Skeletal muscle tissue (tissue), 4 donors: ENCODE measurements around the gene C22orf42. TPM values are rescaled to one million over a fixed set of nuclear protein-coding genes. Genes with fewer than 3 reads are reported as not detected.
"Not testable (repeated sequence)": the region's sequence is repeated elsewhere in the genome, so short reads cannot be mapped to it uniquely, and the experiment has no call there.

ENCODE experiments used
- H3K27ac ChIP-seq: one replicate; pipeline ENCODE4 v1.7.0; 2013; ENCODE audit warnings: mild to moderate bottlenecking, low read depth, low read length, inconsistent platforms
- H3K27me3 ChIP-seq, 3 donors: one replicate each; pipeline ENCODE4 v1.7.0; 2013; ENCODE audit warnings: low read length in 3 of 3; ENCODE audit not compliant: control insufficient read depth in 3 of 3, insufficient read depth in 3 of 3
- H3K36me3 ChIP-seq, 3 donors: one replicate each; pipeline ENCODE4 v1.7.0; 2013; ENCODE audit warnings: low read length in 3 of 3; ENCODE audit not compliant: control insufficient read depth in 3 of 3, insufficient read depth in 3 of 3
- H3K4me1 ChIP-seq, 3 donors: one replicate each; pipeline ENCODE4 v1.7.0; 2013; ENCODE audit warnings: low read length in 3 of 3, mild to moderate bottlenecking in 3 of 3; ENCODE audit not compliant: control insufficient read depth in 3 of 3, insufficient read depth in 3 of 3
- H3K4me3 ChIP-seq, 3 donors: one replicate each; pipeline ENCODE4 v1.7.0; 2013; ENCODE audit warnings: low read length in 3 of 3
- H3K9ac ChIP-seq, 3 donors: one replicate each; pipeline ENCODE4 v1.7.0; 2013; ENCODE audit warnings: low read length in 3 of 3, mild to moderate bottlenecking in 3 of 3, moderate library complexity in 2 of 3, low read depth in 1 of 3
- H3K9me3 ChIP-seq, 3 donors: one replicate each; pipeline ENCODE4 v1.7.0; 2013; ENCODE audit warnings: low read length in 3 of 3; ENCODE audit not compliant: control insufficient read depth in 3 of 3
- total RNA-seq: library from RNA; depleted of rRNA; stranded (reverse); fragments of >200 nt; gene quantifications from one replicate; pipeline ENCODE4 v1.2.3, GENCODE V29; 2014
- donor health status: Osteomylitis.

C22orf42 gene
- total RNA-seq, 1 donor from 2014 or later: not detected

GRCh38 chr22:32157632-32158031 is 1.5 kb downstream of the C22orf42 start:
- not testable (repeated sequence) for H3K27ac ChIP-seq, H3K9me3 ChIP-seq, H3K36me3 ChIP-seq, H3K4me1 ChIP-seq, H3K9ac ChIP-seq, H3K4me3 ChIP-seq
- H3K27me3 ChIP-seq: peaks cover 0 to 13% (median 5%) of the 10 kb centered on the region in 3 donors

DNA sequence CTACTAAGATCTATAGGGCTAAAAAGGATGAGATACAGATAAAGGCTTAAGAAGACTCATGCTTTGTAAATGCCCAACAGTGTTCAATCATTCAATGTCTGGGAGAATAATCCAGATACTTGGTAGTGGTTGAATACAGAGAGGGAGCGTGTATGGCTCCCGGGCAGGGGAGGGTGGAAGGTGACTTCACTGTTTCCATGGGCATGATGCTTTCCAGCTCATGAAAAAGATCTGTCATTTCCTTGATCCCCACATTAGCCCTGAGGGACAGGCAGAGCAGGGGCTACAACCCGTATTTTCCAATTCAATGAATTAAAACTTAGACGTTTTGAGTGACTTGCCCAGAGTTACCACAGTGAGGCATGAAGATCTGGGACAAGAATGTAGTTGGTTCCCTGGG is 4.4 kb downstream of the C22orf42 start:
- H3K4me3 ChIP-seq, H3K9ac ChIP-seq, H3K4me1 ChIP-seq, H3K36me3 ChIP-seq, H3K9me3 ChIP-seq, H3K27ac ChIP-seq: not testable (repeated sequence)
- H3K27me3 ChIP-seq: peaks cover 0 to 13% (median 5%) of the 10 kb centered on the region in 3 donors

- H3K27me3 ChIP-seq, H3K4me1 ChIP-seq, H3K9ac ChIP-seq, H3K4me3 ChIP-seq, H3K36me3 ChIP-seq, H3K9me3 ChIP-seq, H3K27ac ChIP-seq: not testable (repeated sequence)
These were observed 7.5 kb downstream of the C22orf42 start for GRCh38 chr22:32151641-32152040.

GRCh38 chr22:32150647-32151046 is 8.5 kb downstream of the C22orf42 start:
- H3K9me3 ChIP-seq, H3K4me1 ChIP-seq, H3K4me3 ChIP-seq, H3K27me3 ChIP-seq, H3K36me3 ChIP-seq, H3K9ac ChIP-seq, H3K27ac ChIP-seq: not testable (repeated sequence)

DNA sequence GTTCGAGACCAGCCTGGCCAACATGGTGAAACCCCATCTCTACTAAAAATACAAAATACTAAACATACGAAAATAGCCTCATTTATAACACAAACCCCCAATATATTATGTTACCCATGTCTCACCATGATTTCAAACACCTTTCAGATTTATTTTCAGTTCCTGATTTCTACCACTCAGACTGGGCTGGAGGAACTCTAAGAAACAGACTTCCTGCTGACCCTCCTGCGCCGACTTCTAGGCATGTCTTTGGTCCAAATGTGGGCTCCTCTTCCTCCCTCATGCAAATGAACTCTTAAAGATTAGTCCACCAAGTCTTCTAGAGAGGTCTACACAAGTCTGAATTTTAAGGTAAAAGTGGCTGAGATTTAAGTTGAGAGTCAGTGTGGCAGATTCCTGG is 10.7 kb downstream of the C22orf42 start:
- not testable (repeated sequence) for H3K4me3 ChIP-seq, H3K9ac ChIP-seq, H3K27ac ChIP-seq, H3K9me3 ChIP-seq, H3K36me3 ChIP-seq, H3K27me3 ChIP-seq, H3K4me1 ChIP-seq

GRCh38 chr22:32147128-32147527 is 12.0 kb downstream of the C22orf42 start:
- not testable (repeated sequence) for H3K4me3 ChIP-seq, H3K9ac ChIP-seq, H3K4me1 ChIP-seq, H3K36me3 ChIP-seq, H3K9me3 ChIP-seq, H3K27ac ChIP-seq, H3K27me3 ChIP-seq

- H3K9me3 ChIP-seq: no peaks in the 10 kb centered on the region
- no peaks in the 10 kb centered on the region for H3K4me1 ChIP-seq
- no peaks in the 10 kb centered on the region for H3K36me3 ChIP-seq
- no peak overlapping the region for H3K4me3 ChIP-seq
- no peak overlapping the region for H3K27ac ChIP-seq
- no peaks in the 10 kb centered on the region for H3K27me3 ChIP-seq
- H3K9ac ChIP-seq: no peak overlapping the region
These were observed 14.4 kb downstream of the C22orf42 start for GRCh38 chr22:32144496-32145274.

- H3K9me3 ChIP-seq: no peaks in the 10 kb centered on the region
- no peak overlapping the region for H3K4me3 ChIP-seq
- peaks cover 0 to 1% (median 0%) of the 10 kb centered on the region in 3 donors for H3K27me3 ChIP-seq
- peaks cover 0 to 1% (median 0%) of the 10 kb centered on the region in 3 donors for H3K4me1 ChIP-seq
- no peaks in the 10 kb centered on the region for H3K36me3 ChIP-seq
- H3K27ac ChIP-seq: no peak overlapping the region
- H3K9ac ChIP-seq: no peak overlapping the region
These were observed 16.5 kb downstream of the C22orf42 start for GRCh38 chr22:32142600-32142999.

DNA sequence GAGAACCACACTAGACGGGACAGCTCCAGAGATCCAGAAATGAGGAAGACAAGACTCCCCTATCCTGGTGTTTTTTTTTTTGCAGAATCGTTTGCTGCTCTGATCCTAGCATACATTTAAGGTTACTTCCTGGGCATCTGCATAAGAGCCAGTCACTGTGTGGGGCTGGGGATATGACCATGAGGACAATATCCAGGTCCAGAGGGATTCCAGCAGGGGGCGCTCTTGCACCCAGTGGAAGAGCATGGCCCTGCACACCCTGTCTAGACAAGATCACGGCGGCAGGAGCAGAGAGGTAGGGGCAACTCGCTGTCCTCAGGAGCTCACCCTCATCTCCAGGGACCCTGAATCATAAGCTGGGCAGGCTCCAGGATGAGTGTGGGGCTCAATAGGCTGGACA is 18.4 kb downstream of the C22orf42 start:
- not testable (repeated sequence) for H3K9ac ChIP-seq, H3K9me3 ChIP-seq, H3K27ac ChIP-seq, H3K27me3 ChIP-seq, H3K4me1 ChIP-seq, H3K36me3 ChIP-seq, H3K4me3 ChIP-seq

DNA sequence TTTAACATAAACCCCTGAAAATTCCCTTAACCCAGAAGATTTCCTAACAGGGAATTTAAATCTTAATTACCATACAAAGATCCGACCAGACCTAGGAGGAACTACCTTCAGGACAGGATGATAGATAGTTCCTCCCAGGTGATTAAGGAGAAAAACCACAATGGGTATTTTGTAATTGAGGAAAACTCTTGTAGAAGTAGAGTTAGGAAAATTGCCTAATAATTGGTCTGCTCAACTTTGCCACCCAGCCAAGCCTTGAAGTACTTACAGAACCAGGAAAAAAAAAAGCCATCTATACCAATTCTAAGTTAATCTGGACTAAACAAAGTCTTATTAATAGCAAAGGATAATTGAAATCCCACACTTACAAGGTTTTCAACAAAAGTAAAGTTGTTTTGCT is 20.5 kb downstream of the C22orf42 start:
- not testable (repeated sequence) for H3K27ac ChIP-seq, H3K4me1 ChIP-seq, H3K27me3 ChIP-seq, H3K9ac ChIP-seq, H3K9me3 ChIP-seq, H3K4me3 ChIP-seq, H3K36me3 ChIP-seq
